DOHH2 (cell line): ENCODE measurements around the gene C16orf92.

Experiments used
- EZH2phosphoT487 ChIP-seq: fragments of 200-600 bp; sonication (generic); IDR thresholded peaks from 2 replicates; pipeline ENCODE4 v1.6.1; 2017; ENCODE audit warnings: borderline replicate concordance, mild to moderate bottlenecking, antibody characterized with exemption, low read length, moderate library complexity, mixed read lengths
- TF ChIP-seq, protein P1 (sequence below): fragments of 200-600 bp; sonication (generic); IDR thresholded peaks from one replicate; pipeline ENCODE4 v1.5.1; 2014; ENCODE audit warnings: antibody characterized with exemption, mild to moderate bottlenecking, low read depth, low read length; ENCODE audit not compliant: poor library complexity, severe bottlenecking

- TF ChIP-seq, protein P1, sequence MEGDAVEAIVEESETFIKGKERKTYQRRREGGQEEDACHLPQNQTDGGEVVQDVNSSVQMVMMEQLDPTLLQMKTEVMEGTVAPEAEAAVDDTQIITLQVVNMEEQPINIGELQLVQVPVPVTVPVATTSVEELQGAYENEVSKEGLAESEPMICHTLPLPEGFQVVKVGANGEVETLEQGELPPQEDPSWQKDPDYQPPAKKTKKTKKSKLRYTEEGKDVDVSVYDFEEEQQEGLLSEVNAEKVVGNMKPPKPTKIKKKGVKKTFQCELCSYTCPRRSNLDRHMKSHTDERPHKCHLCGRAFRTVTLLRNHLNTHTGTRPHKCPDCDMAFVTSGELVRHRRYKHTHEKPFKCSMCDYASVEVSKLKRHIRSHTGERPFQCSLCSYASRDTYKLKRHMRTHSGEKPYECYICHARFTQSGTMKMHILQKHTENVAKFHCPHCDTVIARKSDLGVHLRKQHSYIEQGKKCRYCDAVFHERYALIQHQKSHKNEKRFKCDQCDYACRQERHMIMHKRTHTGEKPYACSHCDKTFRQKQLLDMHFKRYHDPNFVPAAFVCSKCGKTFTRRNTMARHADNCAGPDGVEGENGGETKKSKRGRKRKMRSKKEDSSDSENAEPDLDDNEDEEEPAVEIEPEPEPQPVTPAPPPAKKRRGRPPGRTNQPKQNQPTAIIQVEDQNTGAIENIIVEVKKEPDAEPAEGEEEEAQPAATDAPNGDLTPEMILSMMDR = no peak
- no peak for TF ChIP-seq EZH2phosphoT487
Measured at GRCh38 chr16:30004811-30005242, 18.2 kb upstream of the C16orf92 start.
